HG03025 (cell line): ENCODE data around the gene STYXL1.

Source experiments
- ATAC-seq: cut with Tn5 transposase; IDR thresholded peaks from one replicate; pipeline ENCODE4 v1.9.1; 2021; ENCODE audit warnings: mild to moderate bottlenecking, moderate library complexity; ENCODE audit not compliant: unreplicated experiment, low FRiP score

STYXL1 gene

GRCh38 chr7:75982306-75983064, 65.3 kb downstream of the STYXL1 start:
- no peak for ATAC-seq

GRCh38 chr7:75981453-75982305, 66.1 kb downstream of the STYXL1 start:
- ATAC-seq: no peak

- ATAC-seq: no peak
Observed at GRCh38 chr7:75981203-75981452, 66.7 kb downstream of the STYXL1 start.

- no peak for ATAC-seq
Observed at GRCh38 chr7:75980430-75981202, 67.2 kb downstream of the STYXL1 start.

- ATAC-seq: no peak
Observed at GRCh38 chr7:75979759-75980429, 67.9 kb downstream of the STYXL1 start.

- no peak for ATAC-seq
Observed at GRCh38 chr7:75977743-75978142, 70.1 kb downstream of the STYXL1 start.

GRCh38 chr7:75971961-75972763, 75.6 kb downstream of the STYXL1 start:
- ATAC-seq: no peak

GRCh38 chr7:75971309-75971960, 76.4 kb downstream of the STYXL1 start:
- no peak for ATAC-seq

GRCh38 chr7:75969704-75970498, 77.9 kb downstream of the STYXL1 start:
- no peak for ATAC-seq

- no peak for ATAC-seq
Observed at GRCh38 chr7:75969182-75969581, 78.6 kb downstream of the STYXL1 start.

- no peak for ATAC-seq
Observed at GRCh38 chr7:75968561-75969001, 79.2 kb downstream of the STYXL1 start.

GRCh38 chr7:75968012-75968411, 79.8 kb downstream of the STYXL1 start:
- no peak for ATAC-seq

- ATAC-seq: no peak
Observed at GRCh38 chr7:75967487-75967997, 80.3 kb downstream of the STYXL1 start.

GRCh38 chr7:75967055-75967454, 80.7 kb downstream of the STYXL1 start:
- ATAC-seq: no peak

GRCh38 chr7:75966190-75966961, 81.4 kb downstream of the STYXL1 start:
- ATAC-seq: no peak

- no peak for ATAC-seq
Observed at GRCh38 chr7:75965617-75966016, 82.2 kb downstream of the STYXL1 start.

- no peak for ATAC-seq
Observed at GRCh38 chr7:75963381-75963995, 84.3 kb downstream of the STYXL1 start.
